22Rv1 (cell line): ENCODE data around the gene CDC42.

Experiments
- H3K27ac ChIP-seq: fragments of 450-650 bp; 2 replicates; pipeline ENCODE4 v1.5.1; 2017
- ZFX ChIP-seq: fragments of 450-650 bp; IDR thresholded peaks from 2 replicates; pipeline ENCODE4 v1.6.1; 2017; ENCODE audit warnings: antibody characterized with exemption, borderline replicate concordance
- TF ChIP-seq, protein P1 (sequence below): fragments of 450-650 bp; IDR thresholded peaks from 2 replicates; pipeline ENCODE4 v1.5.1; 2017; ENCODE audit warnings: mild to moderate bottlenecking

Gene CDC42

DNA sequence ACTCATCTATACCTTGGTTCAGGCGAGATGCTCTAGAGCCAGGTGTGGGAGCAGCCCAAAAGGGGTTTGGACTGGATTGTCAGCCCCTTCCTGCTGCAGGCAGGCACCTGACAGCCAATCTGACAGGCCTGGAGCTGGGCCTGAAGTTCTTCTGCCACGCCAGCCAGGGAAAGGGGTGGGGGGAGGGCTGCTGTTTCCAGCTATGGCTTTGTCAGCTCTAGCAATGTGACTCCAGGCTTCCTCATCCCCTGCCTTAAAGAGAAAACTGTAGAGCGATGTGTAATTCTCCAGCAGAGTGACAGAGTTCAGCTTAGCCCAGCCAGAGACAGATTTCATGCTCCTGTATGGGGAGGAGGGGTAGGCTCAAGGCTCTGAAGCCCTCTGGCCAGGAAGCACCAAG, 60.0 kb downstream of the CDC42 start:
- TF ChIP-seq, protein P1, sequence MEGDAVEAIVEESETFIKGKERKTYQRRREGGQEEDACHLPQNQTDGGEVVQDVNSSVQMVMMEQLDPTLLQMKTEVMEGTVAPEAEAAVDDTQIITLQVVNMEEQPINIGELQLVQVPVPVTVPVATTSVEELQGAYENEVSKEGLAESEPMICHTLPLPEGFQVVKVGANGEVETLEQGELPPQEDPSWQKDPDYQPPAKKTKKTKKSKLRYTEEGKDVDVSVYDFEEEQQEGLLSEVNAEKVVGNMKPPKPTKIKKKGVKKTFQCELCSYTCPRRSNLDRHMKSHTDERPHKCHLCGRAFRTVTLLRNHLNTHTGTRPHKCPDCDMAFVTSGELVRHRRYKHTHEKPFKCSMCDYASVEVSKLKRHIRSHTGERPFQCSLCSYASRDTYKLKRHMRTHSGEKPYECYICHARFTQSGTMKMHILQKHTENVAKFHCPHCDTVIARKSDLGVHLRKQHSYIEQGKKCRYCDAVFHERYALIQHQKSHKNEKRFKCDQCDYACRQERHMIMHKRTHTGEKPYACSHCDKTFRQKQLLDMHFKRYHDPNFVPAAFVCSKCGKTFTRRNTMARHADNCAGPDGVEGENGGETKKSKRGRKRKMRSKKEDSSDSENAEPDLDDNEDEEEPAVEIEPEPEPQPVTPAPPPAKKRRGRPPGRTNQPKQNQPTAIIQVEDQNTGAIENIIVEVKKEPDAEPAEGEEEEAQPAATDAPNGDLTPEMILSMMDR = no peak
- TF ChIP-seq ZFX = no peak
- H3K27ac ChIP-seq = no peak overlapping the region

DNA sequence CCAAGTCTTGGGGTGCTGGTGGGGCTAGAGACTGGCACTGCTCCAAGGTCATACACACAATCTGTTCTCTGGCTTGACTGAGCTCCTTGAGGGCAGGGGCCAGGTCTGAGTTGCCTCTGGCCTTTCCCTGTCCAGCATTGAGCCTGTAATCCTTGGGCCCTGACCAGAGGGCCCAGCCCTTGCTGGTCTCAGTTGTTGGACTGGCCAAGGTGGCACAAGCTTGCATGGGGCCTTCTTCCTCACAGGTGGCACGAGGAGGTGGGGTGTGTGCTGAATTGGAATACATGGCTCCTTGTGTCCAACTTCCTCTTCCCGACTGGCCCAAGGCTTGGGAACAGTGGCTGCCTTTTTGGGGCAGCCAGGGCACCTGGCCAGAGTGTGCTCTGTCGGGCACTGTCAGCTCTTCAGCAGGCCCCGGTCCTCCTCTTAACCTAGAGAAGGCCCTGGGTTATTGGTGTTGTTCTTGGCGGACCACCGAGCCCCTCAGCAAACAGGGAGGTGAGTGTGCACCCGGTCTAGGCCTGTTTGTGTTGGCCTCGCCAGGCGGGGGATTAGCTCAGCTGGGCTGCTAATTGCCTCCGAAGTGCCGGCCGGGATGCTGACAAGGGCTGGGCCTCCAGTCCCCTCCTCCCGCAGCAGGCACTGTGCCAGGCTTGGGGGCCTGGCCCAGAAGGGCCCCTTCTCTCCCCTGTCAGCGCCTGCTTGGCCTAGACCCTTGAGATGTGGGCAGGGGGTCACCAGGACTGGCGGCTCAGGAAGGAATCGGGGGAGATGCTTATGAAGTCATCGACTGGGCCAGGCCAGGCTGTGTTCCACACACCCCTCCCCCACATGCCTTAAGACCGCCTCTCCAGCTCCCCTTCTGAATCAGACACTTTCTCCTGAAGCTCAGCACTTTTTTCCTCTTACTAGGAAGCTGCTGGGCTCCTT, 61.8 kb downstream of the CDC42 start:
- no peak overlapping the region for H3K27ac ChIP-seq
- TF ChIP-seq, protein P1 = no peak

DNA sequence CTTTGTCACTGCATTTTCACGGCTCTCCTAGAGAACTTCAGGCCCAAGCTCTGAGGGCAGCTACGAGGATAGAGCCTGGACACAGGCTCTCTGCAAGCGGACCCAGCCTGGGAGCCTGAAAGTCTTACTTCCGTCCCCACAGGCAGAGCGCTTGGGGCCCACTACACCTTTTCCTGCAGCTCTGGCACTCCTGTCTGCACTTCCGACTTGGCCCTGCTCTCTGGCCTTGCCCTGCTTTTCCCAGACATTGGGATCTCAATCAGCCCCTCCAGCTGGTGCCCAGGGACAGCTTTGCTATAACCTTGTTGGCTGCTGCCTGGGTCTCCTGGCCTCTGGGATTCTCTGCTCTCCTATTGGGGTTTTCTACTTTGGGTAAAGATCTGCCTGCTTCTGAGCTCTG, 62.8 kb downstream of the CDC42 start:
- TF ChIP-seq, protein P1 = no peak
- TF ChIP-seq ZFX = no peak
- H3K27ac ChIP-seq = no peak overlapping the region

DNA sequence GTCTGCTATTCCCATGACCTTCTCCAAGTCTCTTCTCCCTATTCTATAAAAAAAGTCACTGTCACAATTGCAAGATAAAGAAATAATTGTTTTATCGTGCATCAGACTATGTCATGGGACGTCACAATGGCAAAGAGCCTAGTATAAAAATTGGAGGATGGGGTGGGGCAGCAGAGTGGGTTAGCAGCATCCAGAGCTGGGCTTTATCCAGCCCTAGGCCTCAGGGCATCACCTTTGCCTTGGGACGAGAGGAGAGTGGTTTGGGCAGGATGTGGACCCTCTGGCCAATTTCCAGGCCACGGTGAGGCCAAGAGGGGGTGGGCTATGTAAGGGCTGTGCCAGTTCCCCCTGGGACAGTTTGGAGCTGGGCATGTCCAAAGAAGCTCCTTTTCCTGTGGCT, 64.7 kb downstream of the CDC42 start:
- TF ChIP-seq, protein P1 = no peak
- no peak for TF ChIP-seq ZFX
- H3K27ac ChIP-seq = no peak overlapping the region

DNA sequence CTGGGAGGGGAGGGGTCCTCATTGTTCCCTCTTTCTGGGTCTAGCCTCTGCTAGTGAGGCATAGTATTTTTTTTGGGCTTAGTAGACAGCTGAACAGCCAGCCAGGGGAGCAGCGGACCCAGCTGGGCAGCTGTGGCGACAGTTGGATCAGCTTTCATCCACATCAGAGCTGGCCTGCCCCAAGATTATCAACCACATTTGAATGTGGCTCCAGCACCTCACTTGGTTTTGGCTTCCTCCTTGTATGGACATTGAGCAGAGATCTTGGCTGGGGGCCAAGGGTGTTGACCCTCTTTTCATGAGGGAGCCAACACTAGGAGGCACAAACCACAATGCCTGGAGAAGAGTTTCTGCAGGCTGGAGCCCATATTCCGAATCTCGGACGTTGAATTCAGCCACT, 65.3 kb downstream of the CDC42 start:
- no peak overlapping the region for H3K27ac ChIP-seq
- no peak for TF ChIP-seq ZFX
- TF ChIP-seq, protein P1 = no peak

DNA sequence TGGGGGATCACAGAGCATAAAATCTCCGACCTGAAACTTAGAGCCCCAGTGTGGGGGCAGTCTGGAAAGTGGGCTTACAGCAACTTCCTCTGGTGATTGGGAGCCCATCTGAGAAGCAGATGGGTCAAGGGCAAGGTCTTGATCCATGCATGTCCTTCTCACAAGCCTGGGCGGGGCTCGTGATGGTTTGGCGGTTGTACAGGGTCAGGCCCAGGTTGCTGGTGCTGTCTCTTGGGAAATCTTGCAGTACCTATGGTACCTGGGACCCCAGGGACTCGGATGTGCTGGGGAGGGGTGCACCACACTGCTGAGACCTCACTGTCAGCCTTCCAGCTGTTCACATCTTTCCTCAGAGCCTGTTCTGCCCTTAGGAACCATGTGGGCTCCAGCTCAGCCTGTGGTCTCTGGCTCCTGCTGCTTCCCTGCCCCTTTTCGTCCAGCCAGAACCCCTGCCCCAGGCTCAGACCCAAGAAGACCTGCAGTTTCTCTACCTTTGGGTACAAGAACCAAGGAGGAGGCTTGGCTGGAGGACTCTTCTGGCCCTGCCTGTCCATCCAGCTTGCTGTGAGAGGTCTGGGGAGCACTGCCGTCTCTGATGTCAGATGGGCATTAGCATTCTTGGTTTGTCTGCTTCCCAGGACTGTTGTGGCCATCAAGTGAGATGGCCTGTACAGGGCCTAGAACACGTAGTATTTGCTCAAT, 65.9 kb downstream of the CDC42 start:
- H3K27ac ChIP-seq = no peak overlapping the region
- no peak for TF ChIP-seq ZFX
- TF ChIP-seq, protein P1 = no peak
